HL-60 (cell line): Measurements from ENCODE around the gene FBXO47.
"Not testable (repeated sequence)": the region's sequence is repeated elsewhere in the genome, so short reads cannot be mapped to it uniquely, and the experiment has no call there.

Experiments
- TF ChIP-seq, protein P1 (sequence below): IDR thresholded peaks from one replicate; pipeline ENCODE4 v1.5.1; 2011; ENCODE audit warnings: low read length, control low read depth, inconsistent platforms; ENCODE audit not compliant: insufficient read depth
- TF ChIP-seq, protein P2 (sequence below): IDR thresholded peaks from 2 replicates; pipeline ENCODE4 v1.6.1; 2012; ENCODE audit warnings: low read depth; ENCODE audit not compliant: insufficient replicate concordance

DNA sequence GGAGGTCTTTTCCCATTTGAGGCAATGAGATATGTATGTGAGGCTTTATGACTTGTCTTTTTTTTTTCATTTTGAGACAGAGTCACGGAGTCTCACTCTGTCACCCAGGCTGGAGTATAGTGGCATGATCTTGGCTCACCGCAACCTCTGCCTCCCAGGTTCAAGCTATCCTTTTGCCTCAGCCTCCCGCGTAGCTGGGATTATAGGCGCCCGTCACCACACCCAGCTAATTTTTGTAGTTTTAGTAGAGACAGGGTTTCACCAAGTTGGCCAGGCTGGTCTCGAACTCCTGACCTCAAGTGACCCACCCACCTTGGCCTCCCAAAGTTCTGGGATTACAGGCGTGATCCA lies 55.5 kb downstream of the FBXO47 start:
- TF ChIP-seq, protein P1, sequence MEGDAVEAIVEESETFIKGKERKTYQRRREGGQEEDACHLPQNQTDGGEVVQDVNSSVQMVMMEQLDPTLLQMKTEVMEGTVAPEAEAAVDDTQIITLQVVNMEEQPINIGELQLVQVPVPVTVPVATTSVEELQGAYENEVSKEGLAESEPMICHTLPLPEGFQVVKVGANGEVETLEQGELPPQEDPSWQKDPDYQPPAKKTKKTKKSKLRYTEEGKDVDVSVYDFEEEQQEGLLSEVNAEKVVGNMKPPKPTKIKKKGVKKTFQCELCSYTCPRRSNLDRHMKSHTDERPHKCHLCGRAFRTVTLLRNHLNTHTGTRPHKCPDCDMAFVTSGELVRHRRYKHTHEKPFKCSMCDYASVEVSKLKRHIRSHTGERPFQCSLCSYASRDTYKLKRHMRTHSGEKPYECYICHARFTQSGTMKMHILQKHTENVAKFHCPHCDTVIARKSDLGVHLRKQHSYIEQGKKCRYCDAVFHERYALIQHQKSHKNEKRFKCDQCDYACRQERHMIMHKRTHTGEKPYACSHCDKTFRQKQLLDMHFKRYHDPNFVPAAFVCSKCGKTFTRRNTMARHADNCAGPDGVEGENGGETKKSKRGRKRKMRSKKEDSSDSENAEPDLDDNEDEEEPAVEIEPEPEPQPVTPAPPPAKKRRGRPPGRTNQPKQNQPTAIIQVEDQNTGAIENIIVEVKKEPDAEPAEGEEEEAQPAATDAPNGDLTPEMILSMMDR, result not testable (repeated sequence)
- TF ChIP-seq, protein P2, sequence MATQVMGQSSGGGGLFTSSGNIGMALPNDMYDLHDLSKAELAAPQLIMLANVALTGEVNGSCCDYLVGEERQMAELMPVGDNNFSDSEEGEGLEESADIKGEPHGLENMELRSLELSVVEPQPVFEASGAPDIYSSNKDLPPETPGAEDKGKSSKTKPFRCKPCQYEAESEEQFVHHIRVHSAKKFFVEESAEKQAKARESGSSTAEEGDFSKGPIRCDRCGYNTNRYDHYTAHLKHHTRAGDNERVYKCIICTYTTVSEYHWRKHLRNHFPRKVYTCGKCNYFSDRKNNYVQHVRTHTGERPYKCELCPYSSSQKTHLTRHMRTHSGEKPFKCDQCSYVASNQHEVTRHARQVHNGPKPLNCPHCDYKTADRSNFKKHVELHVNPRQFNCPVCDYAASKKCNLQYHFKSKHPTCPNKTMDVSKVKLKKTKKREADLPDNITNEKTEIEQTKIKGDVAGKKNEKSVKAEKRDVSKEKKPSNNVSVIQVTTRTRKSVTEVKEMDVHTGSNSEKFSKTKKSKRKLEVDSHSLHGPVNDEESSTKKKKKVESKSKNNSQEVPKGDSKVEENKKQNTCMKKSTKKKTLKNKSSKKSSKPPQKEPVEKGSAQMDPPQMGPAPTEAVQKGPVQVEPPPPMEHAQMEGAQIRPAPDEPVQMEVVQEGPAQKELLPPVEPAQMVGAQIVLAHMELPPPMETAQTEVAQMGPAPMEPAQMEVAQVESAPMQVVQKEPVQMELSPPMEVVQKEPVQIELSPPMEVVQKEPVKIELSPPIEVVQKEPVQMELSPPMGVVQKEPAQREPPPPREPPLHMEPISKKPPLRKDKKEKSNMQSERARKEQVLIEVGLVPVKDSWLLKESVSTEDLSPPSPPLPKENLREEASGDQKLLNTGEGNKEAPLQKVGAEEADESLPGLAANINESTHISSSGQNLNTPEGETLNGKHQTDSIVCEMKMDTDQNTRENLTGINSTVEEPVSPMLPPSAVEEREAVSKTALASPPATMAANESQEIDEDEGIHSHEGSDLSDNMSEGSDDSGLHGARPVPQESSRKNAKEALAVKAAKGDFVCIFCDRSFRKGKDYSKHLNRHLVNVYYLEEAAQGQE, result not testable (repeated sequence)
